Peyer's patch (tissue), 4 donors: ENCODE results near the gene ANKRD11.

ENCODE experiments used
- CTCF ChIP-seq, 6 experiments: fragments of 450-650 bp in 4 of 6; fragments of 200-600 bp in 2 of 6; sonication (generic) in 1 of 6; IDR thresholded peaks; one replicate each; pipeline ENCODE4 v1.5.1; 2017 to 2019; ENCODE audit warnings: antibody characterized with exemption in 6 of 6, mild to moderate bottlenecking in 3 of 6, moderate library complexity in 1 of 6
- POLR2A ChIP-seq, 2 donors: fragments of 450-650 bp; IDR thresholded peaks; one replicate each; pipeline ENCODE4 v1.5.1; 2017; ENCODE audit warnings: antibody characterized with exemption in 2 of 2, mild to moderate bottlenecking in 2 of 2, moderate library complexity in 2 of 2

GRCh38 chr16:89517128-89517527 lies 26.8 kb upstream of the ANKRD11 start:
- no peak for TF ChIP-seq CTCF (IDR thresholded peaks at IDR 0.05)
- no peak for TF ChIP-seq POLR2A (IDR thresholded peaks at IDR 0.05)
